Fibroblast of peridontal ligament (primary cell): ENCODE data around the gene RBM44.

Experiments used
- DNase-seq: peaks from one replicate; pipeline ENCODE4 v3.0.0-alpha.2; 2010; ENCODE audit errors: extremely low read depth

The RBM44 gene

DNA sequence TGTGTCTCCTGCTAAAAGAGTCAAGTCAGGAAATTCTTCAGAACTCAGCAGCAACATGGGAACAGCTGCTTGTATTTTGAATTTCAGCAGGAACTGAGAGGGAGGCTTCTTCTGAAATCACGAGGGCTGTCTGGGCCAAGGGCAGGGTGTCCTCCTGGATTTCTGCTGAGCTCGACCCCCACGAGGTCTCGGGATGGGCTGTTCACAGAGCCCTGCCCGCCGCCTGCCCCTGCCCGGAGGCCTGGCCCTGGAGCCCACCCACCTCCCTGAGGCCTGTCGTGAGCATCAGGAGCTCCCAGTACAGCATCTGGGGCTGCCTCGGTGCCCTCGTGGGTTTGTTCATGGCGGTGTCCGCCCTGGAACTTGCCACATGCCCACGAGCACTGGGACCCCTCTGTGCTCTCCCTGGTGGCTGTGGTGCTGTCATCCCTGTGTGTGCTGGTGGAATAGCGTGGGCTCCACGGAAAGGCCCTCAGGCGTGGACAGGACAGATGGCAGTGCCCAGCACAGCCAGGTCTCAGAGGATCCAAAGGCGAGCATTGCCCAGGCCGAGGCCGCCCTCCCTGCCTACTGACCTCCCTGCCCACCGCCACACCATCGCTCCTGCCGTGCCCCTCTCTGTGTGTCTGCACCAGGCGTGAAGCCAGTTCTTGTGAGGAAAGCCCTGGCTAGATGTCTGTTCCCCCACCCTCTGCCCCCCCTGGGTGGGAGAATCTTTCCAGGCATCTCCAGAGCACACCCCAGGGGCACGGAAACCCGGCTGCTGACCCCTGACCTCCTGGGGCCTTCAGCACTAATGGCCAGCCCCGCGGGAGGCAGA lies 86.7 kb downstream of the RBM44 start:
- DNase-seq: no peak

DNA sequence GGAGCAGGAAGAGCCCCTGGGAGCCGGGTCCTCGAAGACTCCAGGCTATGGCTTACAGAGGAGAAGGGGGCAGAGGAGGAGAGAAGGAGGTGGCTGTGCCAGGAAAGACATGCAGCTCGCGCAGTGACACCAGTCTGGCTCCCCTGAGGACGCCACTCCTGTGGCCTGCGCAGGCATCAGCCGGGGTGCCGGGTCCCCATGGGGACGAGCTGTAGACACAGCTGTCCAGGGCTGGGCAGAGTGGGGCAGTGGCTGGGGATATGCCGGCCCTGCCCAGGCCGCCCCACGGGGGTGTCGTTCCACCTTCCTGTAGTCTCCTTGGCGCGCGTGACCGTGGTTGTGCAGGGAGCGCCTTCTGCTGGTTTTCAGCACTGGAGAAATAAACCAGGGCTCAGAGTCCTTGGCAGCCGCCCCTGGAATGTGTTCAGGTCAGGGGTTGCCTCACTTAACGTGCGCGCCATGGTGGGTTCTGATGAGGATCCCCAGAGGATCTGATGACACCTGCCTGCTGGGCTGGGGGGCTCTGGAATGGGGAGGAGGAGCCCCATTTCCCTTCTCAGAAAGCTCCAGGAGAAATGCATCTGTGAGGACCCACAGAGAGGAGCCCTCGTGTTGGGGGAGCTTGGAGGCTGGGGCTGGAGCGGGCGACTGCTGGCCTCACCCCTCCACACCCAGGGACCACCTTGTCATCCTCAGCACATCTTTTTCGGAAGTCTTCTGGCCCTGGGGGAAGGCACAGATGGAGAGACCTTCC lies 87.5 kb downstream of the RBM44 start:
- DNase-seq: no peak

- no peak for DNase-seq
These were observed 88.3 kb downstream of the RBM44 start for GRCh38 chr2:237886685-237887481.

DNA sequence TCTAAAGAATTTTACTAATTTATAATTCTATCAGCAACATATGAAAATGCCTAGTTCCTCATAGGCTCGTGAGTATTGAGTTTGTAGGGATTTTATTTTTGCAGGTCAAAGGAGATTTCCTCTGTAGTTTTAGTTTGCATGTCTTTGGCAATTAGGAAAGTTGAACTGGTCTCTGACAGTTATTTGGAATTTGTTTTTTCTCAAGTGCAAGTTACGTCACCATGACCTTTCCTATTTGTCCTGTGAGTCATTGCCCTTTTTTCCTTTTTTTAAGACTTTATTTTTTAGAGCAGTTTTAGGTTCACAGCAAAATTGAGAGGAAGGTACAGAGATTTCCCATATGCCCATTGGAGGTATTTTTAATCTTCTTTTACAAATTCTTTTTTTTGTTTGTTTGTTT lies 89.8 kb downstream of the RBM44 start:
- DNase-seq: peak; percentile 73

GRCh38 chr2:237889016-237889415 lies 90.4 kb downstream of the RBM44 start:
- DNase-seq: no peak

DNA sequence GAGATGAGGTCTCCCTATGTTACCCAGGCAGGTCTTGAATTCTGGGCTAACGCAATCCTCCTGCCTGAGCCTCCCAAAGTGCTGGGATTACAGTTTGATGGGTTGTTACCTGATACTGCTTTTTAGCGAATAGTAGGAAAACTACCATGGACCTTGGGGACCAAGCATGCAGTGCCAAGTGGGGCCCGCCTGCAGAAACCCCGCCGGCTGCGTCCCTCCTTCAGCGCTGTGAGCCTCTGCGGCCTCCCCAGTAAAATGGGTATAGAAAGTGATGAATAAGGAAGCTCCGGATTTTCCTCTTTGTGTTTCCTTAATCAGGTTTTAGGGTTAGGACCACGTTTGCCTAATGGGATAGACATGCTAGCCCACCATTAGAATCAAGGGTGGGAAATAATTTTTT lies 91.2 kb downstream of the RBM44 start:
- no peak for DNase-seq
